ENCODE results near the gene PCDHB5.
"Not testable (repeated sequence)": the region's sequence is repeated elsewhere in the genome, so short reads cannot be mapped to it uniquely, and the experiment has no call there.

The PCDHB5 gene

DNA sequence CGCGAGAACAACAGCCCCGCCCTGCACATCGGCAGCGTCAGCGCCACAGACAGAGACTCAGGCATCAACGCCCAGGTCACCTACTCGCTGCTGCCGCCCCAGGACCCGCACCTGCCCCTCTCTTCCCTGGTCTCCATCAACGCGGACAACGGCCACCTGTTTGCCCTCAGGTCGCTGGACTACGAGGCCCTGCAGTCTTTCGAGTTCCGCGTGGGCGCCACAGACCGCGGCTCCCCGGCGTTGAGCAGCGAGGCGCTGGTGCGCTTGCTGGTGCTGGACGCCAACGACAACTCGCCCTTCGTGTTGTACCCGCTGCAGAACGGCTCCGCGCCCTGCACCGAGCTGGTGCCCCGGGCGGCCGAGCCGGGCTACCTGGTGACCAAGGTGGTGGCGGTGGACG is 16.6 kb downstream of the PCDHB5 start:
- not testable (repeated sequence) for DNase-seq (ENCODE audit: low read depth in 2 of 2)

DNA sequence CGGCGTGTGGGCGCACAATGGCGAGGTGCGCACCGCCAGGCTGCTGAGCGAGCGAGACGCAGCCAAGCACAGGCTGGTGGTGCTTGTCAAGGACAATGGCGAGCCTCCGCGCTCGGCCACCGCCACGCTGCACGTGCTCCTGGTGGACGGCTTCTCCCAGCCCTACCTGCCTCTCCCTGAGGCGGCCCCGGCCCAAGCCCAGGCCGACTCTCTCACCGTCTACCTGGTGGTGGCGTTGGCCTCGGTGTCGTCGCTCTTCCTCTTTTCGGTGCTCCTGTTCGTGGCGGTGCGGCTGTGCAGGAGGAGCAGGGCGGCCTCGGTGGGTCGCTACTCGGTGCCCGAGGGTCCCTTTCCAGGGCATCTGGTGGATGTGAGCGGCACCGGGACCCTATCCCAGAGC is 17.1 kb downstream of the PCDHB5 start:
- not testable (repeated sequence) for DNase-seq (ENCODE audit: low read depth in 2 of 2)

DNA sequence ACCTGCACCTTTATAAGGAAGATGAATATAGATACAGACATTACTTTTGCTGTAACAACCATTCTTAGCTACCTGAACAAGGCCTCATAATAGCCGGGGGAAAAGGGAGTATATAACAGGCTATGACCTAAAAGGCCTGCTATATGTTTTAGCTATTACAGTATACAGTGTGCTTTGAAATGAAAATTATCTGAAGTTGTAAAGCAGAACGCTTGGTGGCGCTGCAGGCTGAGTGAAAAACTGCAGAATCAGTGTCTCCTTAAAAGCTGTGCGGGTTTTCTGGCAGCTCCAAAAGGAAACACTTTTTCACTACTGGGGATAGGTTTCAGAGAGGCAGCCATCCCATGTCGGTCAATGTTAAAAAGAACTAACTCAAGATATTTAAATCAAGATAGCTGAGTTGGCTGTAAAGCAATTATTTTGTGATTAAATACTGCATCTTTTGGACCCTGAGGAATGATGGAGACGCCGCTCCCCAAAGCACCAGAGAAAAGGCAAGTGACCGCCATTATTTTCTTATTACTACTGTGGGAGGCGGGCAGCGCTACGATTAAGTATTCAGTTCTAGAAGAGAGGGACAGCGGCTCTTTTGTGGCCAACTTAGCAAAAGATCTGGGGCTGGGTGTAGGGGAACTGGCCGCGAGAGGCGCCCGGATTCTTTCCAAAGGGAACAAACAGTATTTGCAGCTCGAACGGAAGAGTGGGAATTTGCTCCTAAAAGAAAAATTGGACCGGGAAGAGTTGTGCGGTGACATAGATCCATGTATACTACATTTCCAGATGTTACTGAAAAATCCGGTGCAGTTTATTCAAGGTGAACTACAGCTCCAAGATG is 20.8 kb downstream of the PCDHB5 start:
- DNase-seq (ENCODE audit: low read depth in 2 of 2) = no peak

DNA sequence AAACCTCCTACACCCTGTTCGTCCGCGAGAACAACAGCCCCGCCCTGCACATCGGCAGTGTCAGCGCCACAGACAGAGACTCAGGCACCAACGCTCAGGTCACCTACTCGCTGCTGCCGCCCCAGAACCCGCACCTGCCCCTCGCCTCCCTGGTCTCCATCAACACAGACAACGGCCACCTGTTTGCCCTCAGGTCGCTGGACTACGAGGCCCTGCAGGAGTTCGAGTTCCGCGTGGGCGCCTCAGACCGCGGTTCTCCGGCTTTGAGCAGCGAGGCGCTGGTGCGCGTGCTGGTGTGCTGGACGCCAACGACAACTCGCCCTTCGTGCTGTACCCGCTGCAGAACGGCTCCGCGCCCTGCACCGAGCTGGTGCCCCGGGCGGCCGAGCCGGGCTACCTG is 22.4 kb downstream of the PCDHB5 start:
- DNase-seq (ENCODE audit: low read depth in 2 of 2) = not testable (repeated sequence)

DNA sequence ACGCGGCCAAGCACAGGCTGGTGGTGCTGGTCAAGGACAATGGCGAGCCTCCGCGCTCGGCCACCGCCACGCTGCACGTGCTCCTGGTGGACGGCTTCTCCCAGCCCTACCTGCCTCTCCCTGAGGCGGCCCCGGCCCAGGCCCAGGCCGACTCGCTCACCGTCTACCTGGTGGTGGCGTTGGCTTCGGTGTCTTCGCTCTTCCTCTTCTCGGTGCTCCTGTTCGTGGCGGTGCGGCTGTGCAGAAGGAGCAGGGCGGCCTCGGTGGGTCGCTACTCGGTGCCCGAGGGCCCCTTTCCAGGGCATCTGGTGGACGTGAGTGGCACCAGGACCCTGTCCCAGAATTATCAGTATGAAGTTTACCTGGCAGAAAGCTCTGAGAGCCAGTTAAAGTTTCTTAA is 22.9 kb downstream of the PCDHB5 start:
- not testable (repeated sequence) for DNase-seq (ENCODE audit: low read depth in 2 of 2)

DNA sequence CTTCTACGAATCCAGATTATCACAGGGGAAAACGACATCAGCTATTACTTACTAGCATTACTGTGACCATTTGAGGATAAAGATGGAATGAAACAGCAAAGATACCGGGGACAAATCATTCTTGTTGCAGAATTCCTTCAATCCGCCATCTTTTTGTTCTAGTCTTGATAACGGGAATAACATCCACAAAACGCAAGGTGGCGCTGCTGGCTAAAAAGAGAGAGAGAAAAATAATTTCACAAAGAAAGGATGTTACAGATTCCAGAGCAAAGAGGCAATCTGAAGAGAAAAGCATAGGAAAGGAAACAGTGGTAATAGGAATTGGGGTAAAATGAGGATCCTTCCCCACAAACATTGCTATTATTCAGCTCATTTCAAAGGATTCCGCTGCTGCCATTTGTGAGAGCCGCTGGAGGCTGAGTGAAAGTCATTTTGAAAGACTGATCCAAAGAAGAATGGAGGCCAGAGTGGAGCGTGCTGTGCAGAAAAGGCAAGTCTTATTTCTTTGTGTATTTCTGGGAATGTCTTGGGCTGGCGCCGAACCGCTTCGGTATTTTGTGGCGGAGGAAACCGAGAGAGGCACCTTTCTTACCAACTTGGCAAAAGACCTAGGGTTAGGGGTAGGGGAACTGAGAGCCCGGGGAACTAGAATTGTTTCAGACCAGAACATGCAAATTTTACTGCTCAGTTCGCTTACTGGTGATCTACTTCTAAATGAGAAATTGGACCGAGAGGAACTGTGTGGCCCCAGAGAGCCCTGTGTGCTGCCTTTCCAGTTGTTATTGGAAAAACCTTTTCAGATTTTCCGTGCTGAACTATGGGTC is 37.6 kb downstream of the PCDHB5 start, which contains the start of gene PCDHB7:
PCDHB7 (plus strand) TSS at position 264 of the 824 bp plus-strand sequence; CDS start at position 456, 192 bp downstream.
- no peak for DNase-seq (ENCODE audit: low read depth in 2 of 2)

DNA sequence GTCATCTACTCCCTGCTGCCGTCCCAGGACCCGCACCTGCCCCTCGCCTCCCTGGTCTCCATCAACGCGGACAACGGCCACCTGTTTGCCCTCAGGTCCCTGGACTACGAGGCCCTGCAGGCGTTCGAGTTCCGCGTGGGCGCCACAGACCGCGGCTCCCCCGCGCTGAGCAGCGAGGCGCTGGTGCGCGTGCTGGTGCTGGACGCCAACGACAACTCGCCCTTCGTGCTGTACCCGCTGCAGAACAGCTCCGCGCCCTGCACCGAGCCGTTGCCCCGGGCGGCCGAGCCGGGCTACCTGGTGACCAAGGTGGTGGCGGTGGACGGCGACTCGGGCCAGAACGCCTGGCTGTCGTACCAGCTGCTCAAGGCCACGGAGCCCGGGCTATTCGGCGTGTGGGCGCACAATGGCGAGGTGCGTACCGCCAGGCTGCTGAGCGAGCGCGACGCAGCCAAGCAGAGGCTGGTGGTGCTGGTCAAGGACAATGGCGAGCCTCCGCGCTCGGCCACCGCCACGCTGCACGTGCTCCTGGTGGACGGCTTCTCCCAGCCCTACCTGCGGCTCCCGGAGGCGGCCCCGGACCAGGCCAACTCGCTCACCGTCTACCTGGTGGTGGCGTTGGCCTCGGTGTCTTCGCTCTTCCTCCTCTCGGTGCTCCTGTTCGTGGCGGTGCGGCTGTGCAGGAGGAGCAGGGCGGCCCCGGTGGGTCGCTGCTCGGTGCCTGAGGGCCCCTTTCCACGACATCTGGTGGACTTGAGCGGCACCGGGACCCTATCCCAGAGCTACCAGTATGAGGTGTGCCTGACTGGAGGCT is 39.5 kb downstream of the PCDHB5 start:
- DNase-seq (ENCODE audit: low read depth in 2 of 2) = not testable (repeated sequence)

DNA sequence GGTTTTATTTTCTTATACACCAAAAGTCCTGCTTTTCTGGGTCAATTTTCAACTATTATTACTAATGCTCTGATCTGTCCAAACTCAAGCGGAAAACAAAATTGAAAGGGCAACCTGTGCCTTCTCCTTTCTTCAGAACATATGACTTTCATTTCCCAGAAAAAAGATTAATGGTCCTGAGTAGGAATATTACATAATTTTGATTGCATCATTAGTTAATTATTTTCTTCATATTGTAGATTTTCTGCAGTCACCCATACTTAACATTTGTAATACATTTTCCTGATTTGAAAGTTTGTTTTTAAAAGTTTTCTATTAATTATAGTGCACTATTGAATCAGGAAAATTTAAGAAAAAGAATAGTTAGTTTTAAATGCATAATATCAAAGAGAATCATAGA is 40.9 kb downstream of the PCDHB5 start:
- DNase-seq (ENCODE audit: low read depth in 2 of 2) = no peak

DNA sequence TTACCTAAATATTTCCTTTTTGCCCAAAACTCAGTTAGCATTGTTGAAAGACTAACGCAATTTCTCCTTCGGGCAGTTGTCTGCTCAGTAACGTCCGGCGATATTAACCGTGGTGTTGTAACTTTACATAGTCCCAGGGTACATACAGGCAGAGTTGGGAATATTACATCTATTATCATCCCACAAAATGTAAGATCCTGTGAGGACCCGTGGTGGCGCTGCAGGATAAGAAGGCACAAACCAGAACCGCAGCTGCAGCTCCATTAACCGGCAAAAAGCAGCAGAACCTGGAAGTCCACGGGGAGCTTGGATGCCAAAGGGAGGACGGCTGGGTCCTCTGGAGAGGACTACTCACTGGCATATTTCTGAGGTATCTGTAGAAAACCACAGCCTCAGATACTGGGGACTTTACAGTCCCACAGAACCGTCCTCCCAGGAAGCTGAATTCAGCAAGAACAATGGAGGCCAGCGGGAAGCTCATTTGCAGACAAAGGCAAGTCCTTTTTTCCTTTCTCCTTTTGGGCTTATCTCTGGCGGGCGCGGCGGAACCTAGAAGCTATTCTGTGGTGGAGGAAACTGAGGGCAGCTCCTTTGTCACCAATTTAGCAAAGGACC is 42.7 kb downstream of the PCDHB5 start, which contains the start of gene PCDHB8:
PCDHB8 (plus strand) TSS at position 214 of the 615 bp plus-strand sequence; CDS start at position 459, 245 bp downstream.
- not testable (repeated sequence) for DNase-seq (ENCODE audit: low read depth in 2 of 2)

DNA sequence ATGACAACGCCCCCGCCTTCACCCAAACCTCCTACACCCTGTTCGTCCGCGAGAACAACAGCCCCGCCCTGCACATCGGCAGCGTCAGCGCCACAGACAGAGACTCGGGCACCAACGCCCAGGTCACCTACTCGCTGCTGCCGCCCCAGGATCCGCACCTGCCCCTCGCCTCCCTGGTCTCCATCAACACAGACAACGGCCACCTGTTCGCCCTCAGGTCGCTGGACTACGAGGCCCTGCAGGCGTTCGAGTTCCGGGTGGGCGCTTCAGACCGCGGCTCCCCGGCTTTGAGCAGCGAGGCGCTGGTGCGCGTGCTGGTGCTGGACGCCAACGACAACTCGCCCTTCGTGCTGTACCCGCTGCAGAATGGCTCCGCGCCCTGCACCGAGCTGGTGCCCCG is 44.4 kb downstream of the PCDHB5 start:
- not testable (repeated sequence) for DNase-seq (ENCODE audit: low read depth in 2 of 2)

DNA sequence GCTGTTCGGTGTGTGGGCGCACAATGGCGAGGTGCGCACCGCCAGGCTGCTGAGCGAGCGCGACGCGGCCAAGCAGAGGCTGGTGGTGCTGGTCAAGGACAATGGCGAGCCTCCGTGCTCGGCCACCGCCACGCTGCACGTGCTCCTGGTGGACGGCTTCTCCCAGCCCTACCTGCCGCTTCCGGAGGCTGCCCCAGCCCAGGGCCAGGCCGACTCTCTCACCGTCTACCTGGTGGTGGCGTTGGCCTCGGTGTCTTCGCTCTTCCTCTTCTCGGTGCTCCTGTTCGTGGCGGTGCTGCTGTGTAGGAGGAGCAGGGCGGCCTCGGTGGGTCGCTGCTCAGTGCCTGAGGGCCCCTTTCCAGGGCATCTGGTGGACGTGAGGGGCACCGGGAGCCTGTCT is 44.9 kb downstream of the PCDHB5 start:
- DNase-seq (ENCODE audit: low read depth in 2 of 2) = not testable (repeated sequence)

DNA sequence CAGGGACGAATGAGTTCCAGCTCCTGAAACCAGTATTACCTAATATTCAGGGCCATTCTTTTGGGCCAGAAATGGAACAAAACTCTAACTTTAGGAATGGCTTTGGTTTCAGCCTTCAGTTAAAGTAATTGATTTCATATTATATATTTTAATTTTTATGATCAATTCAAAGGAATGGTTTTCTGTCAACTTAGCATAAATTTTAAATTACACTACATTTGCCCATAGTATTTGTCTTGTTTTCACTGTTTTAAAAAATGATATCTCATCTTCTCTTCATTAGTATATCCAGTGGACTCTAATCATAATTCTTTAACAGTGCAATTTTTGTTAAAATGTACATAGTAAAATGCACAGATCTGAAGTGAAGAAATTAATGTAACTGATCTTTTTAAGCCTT is 45.3 kb downstream of the PCDHB5 start:
- no peak for DNase-seq (ENCODE audit: low read depth in 2 of 2)

DNA sequence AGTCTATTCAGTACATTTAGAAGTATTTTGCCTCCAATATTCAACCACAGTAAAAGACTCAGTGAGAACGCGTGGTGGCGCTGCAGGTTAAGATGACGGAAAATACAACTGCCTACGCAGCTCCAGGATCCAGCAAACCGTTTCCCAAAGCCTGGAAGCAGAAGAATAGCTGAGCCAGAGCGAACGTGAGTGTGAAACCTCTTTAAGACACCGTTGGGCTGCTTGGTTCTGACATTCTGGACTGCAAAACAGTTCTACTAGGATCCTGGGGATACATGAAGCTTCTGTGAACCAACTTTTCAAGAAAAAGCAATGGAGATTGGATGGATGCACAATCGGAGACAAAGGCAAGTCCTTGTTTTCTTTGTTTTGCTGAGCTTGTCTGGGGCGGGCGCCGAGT is 47.2 kb downstream of the PCDHB5 start, which contains the start of gene PCDHB16:
PCDHB16 (plus strand) TSS at position 140 of the 400 bp plus-strand sequence; CDS start at position 313, 173 bp downstream.
- DNase-seq (ENCODE audit: low read depth in 2 of 2) = no peak

DNA sequence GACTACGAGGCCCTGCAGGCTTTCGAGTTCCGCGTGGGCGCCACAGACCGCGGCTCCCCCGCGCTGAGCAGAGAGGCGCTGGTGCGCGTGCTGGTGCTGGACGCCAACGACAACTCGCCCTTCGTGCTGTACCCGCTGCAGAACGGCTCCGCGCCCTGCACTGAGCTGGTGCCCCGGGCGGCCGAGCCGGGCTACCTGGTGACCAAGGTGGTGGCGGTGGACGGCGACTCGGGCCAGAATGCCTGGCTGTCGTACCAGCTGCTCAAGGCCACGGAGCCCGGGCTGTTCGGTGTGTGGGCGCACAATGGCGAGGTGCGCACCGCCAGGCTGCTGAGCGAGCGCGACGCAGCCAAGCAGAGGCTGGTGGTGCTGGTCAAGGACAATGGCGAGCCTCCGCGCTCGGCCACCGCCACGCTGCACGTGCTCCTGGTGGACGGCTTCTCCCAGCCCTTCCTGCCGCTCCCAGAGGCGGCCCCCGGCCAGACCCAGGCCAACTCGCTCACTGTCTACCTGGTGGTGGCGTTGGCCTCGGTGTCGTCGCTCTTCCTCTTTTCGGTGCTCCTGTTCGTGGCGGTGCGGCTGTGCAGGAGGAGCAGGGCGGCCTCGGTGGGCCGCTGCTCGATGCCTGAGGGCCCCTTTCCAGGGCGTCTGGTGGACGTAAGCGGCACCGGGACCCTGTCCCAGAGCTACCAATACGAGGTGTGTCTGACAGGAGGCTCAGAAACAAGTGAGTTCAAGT is 49.3 kb downstream of the PCDHB5 start:
- not testable (repeated sequence) for DNase-seq (ENCODE audit: low read depth in 2 of 2)

DNA sequence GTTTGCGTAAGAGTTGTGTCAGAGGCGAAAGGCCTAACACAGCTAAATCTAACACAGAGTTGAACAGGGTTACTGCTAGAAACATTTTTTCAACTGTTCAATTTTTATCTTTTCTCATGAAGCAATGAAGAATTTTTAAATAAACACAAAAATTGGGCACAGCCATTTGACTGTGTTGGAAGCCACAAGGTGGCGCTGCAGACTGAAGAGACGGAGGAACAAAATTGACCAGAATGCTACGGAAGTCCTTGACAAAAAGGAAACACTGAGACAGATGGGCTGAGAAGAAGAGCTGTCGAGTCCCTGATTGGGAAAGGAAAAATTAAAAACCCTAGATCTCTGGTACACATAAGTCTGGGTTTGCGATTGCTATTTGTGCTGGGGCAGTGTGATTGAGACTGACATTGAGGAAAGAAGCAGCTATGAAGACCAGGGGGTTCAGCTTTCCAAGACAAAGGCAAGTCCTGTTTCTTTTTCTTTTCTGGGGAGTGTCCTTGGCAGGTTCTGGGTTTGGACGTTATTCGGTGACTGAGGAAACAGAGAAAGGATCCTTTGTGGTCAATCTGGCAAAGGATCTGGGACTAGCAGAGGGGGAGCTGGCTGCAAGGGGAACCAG is 52.0 kb downstream of the PCDHB5 start, which contains the start of gene PCDHB9:
PCDHB9 (plus strand) TSS at position 265 of the 616 bp plus-strand sequence; CDS start at position 423, 158 bp downstream.
- DNase-seq (ENCODE audit: low read depth in 2 of 2) = peak in 1 of 2 donors; percentile 11

All from stimulated activated CD4-positive, alpha-beta T cell treated with anti-CD3 and anti-CD28 coated beads, Interleukin-15, amount 100 ng/mL, for 48 hours (primary cell).